ENCODE data around the gene FRY.
"Not testable (repeated sequence)": the region's sequence is repeated elsewhere in the genome, so short reads cannot be mapped to it uniquely, and the experiment has no call there.

GRCh38 chr13:32000754-32001153 is 30.8 kb upstream of the FRY start:
- TF ChIP-seq CTCF (IDR thresholded peaks at IDR 0.05); EZH2 (IDR thresholded peaks at IDR 0.05; ENCODE audit: borderline replicate concordance, insufficient read depth, low read depth, low read length, poor library complexity, severe bottlenecking): not testable (repeated sequence)

Measured in B cell (primary cell).